Measurements from ENCODE around the gene RSRC1.
"Not testable (repeated sequence)": the region's sequence is repeated elsewhere in the genome, so short reads cannot be mapped to it uniquely, and the experiment has no call there.

Gene RSRC1

DNA sequence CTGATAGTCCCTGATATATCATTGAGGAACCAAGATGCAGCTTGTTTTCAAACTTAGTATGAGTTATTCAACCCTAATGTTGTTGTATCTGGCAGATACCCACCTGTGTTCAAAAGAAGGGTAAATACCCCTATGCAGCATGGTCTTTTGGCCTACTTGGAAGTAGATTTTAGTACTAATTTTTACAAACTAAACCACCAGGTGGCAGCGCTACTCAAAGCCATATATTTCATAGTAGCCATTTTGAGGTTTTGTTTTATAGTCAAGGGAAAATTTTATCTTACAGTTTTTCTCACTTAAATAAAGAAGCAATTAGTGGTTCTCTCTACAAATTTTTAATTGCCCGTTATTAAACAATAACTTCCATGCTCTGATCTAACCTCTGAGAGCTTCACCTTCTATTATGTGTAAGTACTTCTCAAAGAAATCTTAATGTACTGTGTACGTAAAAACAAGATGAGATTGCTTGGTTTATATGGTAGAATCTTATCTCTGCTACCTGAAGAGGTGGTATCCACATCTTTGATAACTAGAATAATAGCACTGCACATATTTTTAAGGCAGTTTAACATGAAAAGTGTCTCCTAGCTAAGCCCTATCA lies 429.6 kb downstream of the RSRC1 start:
- no peak overlapping the region for H2BK12ac ChIP-seq (ENCODE audit: low read length)
- no peaks in the 10 kb centered on the region for H3K4me1 ChIP-seq (ENCODE audit: control insufficient read depth in 2 of 2, insufficient read depth in 1 of 2, low read depth in 1 of 2, low read length in 2 of 2)
- H2BK15ac ChIP-seq (ENCODE audit: low read length), result no peak overlapping the region
- H2AK5ac ChIP-seq (ENCODE audit: low read depth, low read length), result no peak overlapping the region
- H3K27me3 ChIP-seq (ENCODE audit: control insufficient read depth in 3 of 3, insufficient read depth in 3 of 3, low read depth in 1 of 3, low read length in 3 of 3), result no peaks in the 10 kb centered on the region
- no peak overlapping the region for H3K4me2 ChIP-seq (ENCODE audit: insufficient read depth, low read length, poor library complexity, severe bottlenecking)
- no CpG with 5 or more reads among the region's 3 CpGs for WGBS, 2 donors (ENCODE audit: extremely low coverage in 2 of 2, insufficient read length in 2 of 2, insufficient replicate concordance in 1 of 2)
- H3K14ac ChIP-seq (ENCODE audit: low read length), result no peak overlapping the region
- no peak overlapping the region for H4K91ac ChIP-seq (ENCODE audit: low read depth, low read length, poor library complexity)
- H4K8ac ChIP-seq (ENCODE audit: low read depth, low read length), result no peak overlapping the region
- peak overlapping the region; percentile 69 for H2AFZ ChIP-seq (ENCODE audit: low read length)
- DNase-seq (ENCODE audit: low spot score), result peak; percentile 6
- no peak overlapping the region for H3K23ac ChIP-seq (ENCODE audit: low read depth, low read length, poor library complexity)
- peaks cover 0 to 6% of the 10 kb centered on the region in 2 donors for H3K36me3 ChIP-seq (replicated peaks in 1 of 2; ENCODE audit: control insufficient read depth in 2 of 2, insufficient read depth in 2 of 2, low read length in 2 of 2)
- H3K79me1 ChIP-seq (ENCODE audit: low read depth, low read length), result no peaks in the 10 kb centered on the region
- no peak overlapping the region for H3K4me3 ChIP-seq (ENCODE audit: low read length in 2 of 2)
- H2BK120ac ChIP-seq (ENCODE audit: low read depth, low read length), result no peak overlapping the region
- no peaks in the 10 kb centered on the region for H3K9me3 ChIP-seq (replicated peaks in 1 of 2; ENCODE audit: control insufficient read depth in 2 of 2, insufficient read depth in 1 of 2, low read depth in 1 of 2, low read length in 2 of 2)
- no peak overlapping the region for H3K4ac ChIP-seq (ENCODE audit: low read length)
- no peak overlapping the region for H3K9ac ChIP-seq (ENCODE audit: low read depth, low read length, poor library complexity)
- H3K18ac ChIP-seq (ENCODE audit: low read length), result no peak overlapping the region
- H3K27ac ChIP-seq (replicated peaks; ENCODE audit: low read length), result no peak overlapping the region
- no peak overlapping the region for H2BK5ac ChIP-seq (ENCODE audit: low read length)

DNA sequence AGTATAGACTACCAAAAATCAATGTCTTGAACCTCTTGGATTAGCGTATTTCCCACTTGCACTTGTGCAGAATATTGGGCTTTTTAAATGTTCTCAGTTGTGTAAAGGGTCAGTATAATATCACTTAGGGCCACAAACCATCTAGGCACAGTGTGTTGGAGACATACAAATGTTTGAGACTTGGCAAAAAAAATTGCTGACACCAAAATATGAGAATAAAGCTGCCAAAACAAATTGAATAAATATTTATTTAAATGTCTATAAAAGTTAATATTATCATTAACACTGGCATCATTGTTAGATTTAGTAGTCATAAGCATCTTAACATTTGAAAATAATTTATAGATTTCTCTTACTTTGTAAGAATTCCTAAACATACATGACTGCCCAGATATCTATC lies 430.2 kb downstream of the RSRC1 start:
- H4K91ac ChIP-seq (ENCODE audit: low read depth, low read length, poor library complexity), result no peak overlapping the region
- no peak overlapping the region for H3K9ac ChIP-seq (ENCODE audit: low read depth, low read length, poor library complexity)
- H3K4me2 ChIP-seq (ENCODE audit: insufficient read depth, low read length, poor library complexity, severe bottlenecking), result no peak overlapping the region
- no peak overlapping the region for H3K4me3 ChIP-seq (ENCODE audit: low read length in 2 of 2)
- no peak overlapping the region for H3K27ac ChIP-seq (replicated peaks; ENCODE audit: low read length)
- no peak overlapping the region for H3K4ac ChIP-seq (ENCODE audit: low read length)
- no peak overlapping the region for H3K14ac ChIP-seq (ENCODE audit: low read length)
- no peaks in the 10 kb centered on the region for H3K9me3 ChIP-seq (replicated peaks in 1 of 2; ENCODE audit: control insufficient read depth in 2 of 2, insufficient read depth in 1 of 2, low read depth in 1 of 2, low read length in 2 of 2)
- no peak for DNase-seq (ENCODE audit: low spot score)
- no peaks in the 10 kb centered on the region for H3K27me3 ChIP-seq (ENCODE audit: control insufficient read depth in 3 of 3, insufficient read depth in 3 of 3, low read depth in 1 of 3, low read length in 3 of 3)
- no peak overlapping the region for H3K23ac ChIP-seq (ENCODE audit: low read depth, low read length, poor library complexity)
- H3K18ac ChIP-seq (ENCODE audit: low read length), result no peak overlapping the region
- H4K8ac ChIP-seq (ENCODE audit: low read depth, low read length), result no peak overlapping the region
- no peak overlapping the region for H2AK5ac ChIP-seq (ENCODE audit: low read depth, low read length)
- no peak overlapping the region for H2BK15ac ChIP-seq (ENCODE audit: low read length)
- H2BK5ac ChIP-seq (ENCODE audit: low read length), result no peak overlapping the region
- no peak overlapping the region for H2BK12ac ChIP-seq (ENCODE audit: low read length)
- H3K4me1 ChIP-seq (ENCODE audit: control insufficient read depth in 2 of 2, insufficient read depth in 1 of 2, low read depth in 1 of 2, low read length in 2 of 2), result no peaks in the 10 kb centered on the region
- peak overlapping the region; percentile 69 for H2AFZ ChIP-seq (ENCODE audit: low read length)
- WGBS, 2 donors (ENCODE audit: extremely low coverage in 2 of 2, insufficient read length in 2 of 2, insufficient replicate concordance in 1 of 2), result no CpG with 5 or more reads among the region's 1 CpG
- H3K36me3 ChIP-seq (replicated peaks in 1 of 2; ENCODE audit: control insufficient read depth in 2 of 2, insufficient read depth in 2 of 2, low read length in 2 of 2), result peaks cover 0 to 6% of the 10 kb centered on the region in 2 donors
- H2BK120ac ChIP-seq (ENCODE audit: low read depth, low read length), result no peak overlapping the region
- no peaks in the 10 kb centered on the region for H3K79me1 ChIP-seq (ENCODE audit: low read depth, low read length)

DNA sequence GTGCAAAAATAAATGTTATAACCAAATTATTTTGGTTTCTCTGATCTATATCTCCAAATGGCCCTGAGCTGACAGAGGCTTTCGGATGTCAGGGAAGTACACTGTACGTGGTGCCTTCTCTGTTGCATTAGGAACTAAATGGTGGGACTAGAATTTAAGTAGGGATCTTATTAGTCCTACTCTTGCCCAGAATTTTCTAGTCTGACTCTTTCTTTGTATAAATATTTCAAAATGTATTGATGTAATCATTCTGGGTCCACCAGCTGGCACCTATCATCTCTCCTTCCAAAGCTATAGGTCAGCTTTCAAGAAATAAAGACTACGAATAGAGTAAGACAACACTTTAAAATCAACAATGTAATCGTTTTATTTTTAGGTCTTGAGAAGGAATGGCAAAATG lies 438.8 kb downstream of the RSRC1 start:
- H3K27me3 ChIP-seq (ENCODE audit: control insufficient read depth in 3 of 3, insufficient read depth in 3 of 3, low read depth in 1 of 3, low read length in 3 of 3), result no peaks in the 10 kb centered on the region
- no peak overlapping the region for H3K23ac ChIP-seq (ENCODE audit: low read depth, low read length, poor library complexity)
- no peak overlapping the region for H3K4me2 ChIP-seq (ENCODE audit: insufficient read depth, low read length, poor library complexity, severe bottlenecking)
- no peak overlapping the region for H2BK15ac ChIP-seq (ENCODE audit: low read length)
- H2AFZ ChIP-seq (ENCODE audit: low read length), result no peak overlapping the region
- DNase-seq (ENCODE audit: low spot score), result no peak
- no peak overlapping the region for H4K91ac ChIP-seq (ENCODE audit: low read depth, low read length, poor library complexity)
- no peak overlapping the region for H3K4me3 ChIP-seq (ENCODE audit: low read length in 2 of 2)
- H2AK5ac ChIP-seq (ENCODE audit: low read depth, low read length), result no peak overlapping the region
- H3K14ac ChIP-seq (ENCODE audit: low read length), result no peak overlapping the region
- H3K27ac ChIP-seq (replicated peaks; ENCODE audit: low read length), result no peak overlapping the region
- no peak overlapping the region for H4K8ac ChIP-seq (ENCODE audit: low read depth, low read length)
- WGBS, 2 donors (ENCODE audit: extremely low coverage in 2 of 2, insufficient read length in 2 of 2, insufficient replicate concordance in 1 of 2), result no CpG with 5 or more reads among the region's 4 CpGs
- peaks cover 0 to 6% of the 10 kb centered on the region in 2 donors for H3K36me3 ChIP-seq (replicated peaks in 1 of 2; ENCODE audit: control insufficient read depth in 2 of 2, insufficient read depth in 2 of 2, low read length in 2 of 2)
- H3K9ac ChIP-seq (ENCODE audit: low read depth, low read length, poor library complexity), result no peak overlapping the region
- H3K9me3 ChIP-seq (replicated peaks in 1 of 2; ENCODE audit: control insufficient read depth in 2 of 2, insufficient read depth in 1 of 2, low read depth in 1 of 2, low read length in 2 of 2), result no peaks in the 10 kb centered on the region
- no peak overlapping the region for H2BK12ac ChIP-seq (ENCODE audit: low read length)
- H3K18ac ChIP-seq (ENCODE audit: low read length), result no peak overlapping the region
- no peak overlapping the region for H2BK5ac ChIP-seq (ENCODE audit: low read length)
- no peaks in the 10 kb centered on the region for H3K79me1 ChIP-seq (ENCODE audit: low read depth, low read length)
- no peaks in the 10 kb centered on the region for H3K4me1 ChIP-seq (ENCODE audit: control insufficient read depth in 2 of 2, insufficient read depth in 1 of 2, low read depth in 1 of 2, low read length in 2 of 2)
- H3K4ac ChIP-seq (ENCODE audit: low read length), result no peak overlapping the region
- no peak overlapping the region for H2BK120ac ChIP-seq (ENCODE audit: low read depth, low read length)

DNA sequence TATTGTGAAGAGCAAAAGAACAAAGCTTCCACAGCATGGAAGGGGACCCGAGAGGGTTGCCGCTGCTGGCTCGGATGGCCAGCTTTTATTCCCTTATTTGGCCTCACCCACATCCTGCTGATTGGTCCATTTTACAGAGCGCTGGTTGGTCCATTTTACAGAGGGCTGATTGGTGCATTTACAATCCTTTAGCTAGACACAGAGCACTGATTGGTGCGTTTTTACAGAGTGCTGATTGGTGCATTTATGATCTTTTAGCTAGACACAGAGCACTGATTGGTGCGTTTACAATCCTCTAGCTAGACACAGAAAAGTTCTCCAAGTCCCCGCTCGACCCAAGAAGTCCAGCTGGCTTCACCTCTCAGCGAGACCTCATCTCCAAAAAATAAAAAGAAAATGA lies 440.0 kb downstream of the RSRC1 start:
- not testable (repeated sequence) for H3K23ac ChIP-seq (ENCODE audit: low read depth, low read length, poor library complexity); H2BK15ac ChIP-seq (ENCODE audit: low read length); H2AFZ ChIP-seq (ENCODE audit: low read length); H3K9ac ChIP-seq (ENCODE audit: low read depth, low read length, poor library complexity); H3K27ac ChIP-seq (replicated peaks; ENCODE audit: low read length); H3K27me3 ChIP-seq (ENCODE audit: control insufficient read depth in 3 of 3, insufficient read depth in 3 of 3, low read depth in 1 of 3, low read length in 3 of 3); H4K8ac ChIP-seq (ENCODE audit: low read depth, low read length); H3K18ac ChIP-seq (ENCODE audit: low read length); H3K9me3 ChIP-seq (replicated peaks in 1 of 2; ENCODE audit: control insufficient read depth in 2 of 2, insufficient read depth in 1 of 2, low read depth in 1 of 2, low read length in 2 of 2); DNase-seq (ENCODE audit: low spot score); H3K79me1 ChIP-seq (ENCODE audit: low read depth, low read length); H2BK120ac ChIP-seq (ENCODE audit: low read depth, low read length); H3K36me3 ChIP-seq (replicated peaks in 1 of 2; ENCODE audit: control insufficient read depth in 2 of 2, insufficient read depth in 2 of 2, low read length in 2 of 2); H3K4me3 ChIP-seq (ENCODE audit: low read length in 2 of 2); H2BK12ac ChIP-seq (ENCODE audit: low read length); H3K4me1 ChIP-seq (ENCODE audit: control insufficient read depth in 2 of 2, insufficient read depth in 1 of 2, low read depth in 1 of 2, low read length in 2 of 2); H2BK5ac ChIP-seq (ENCODE audit: low read length); H2AK5ac ChIP-seq (ENCODE audit: low read depth, low read length); H3K4ac ChIP-seq (ENCODE audit: low read length); H3K4me2 ChIP-seq (ENCODE audit: insufficient read depth, low read length, poor library complexity, severe bottlenecking); H4K91ac ChIP-seq (ENCODE audit: low read depth, low read length, poor library complexity); H3K14ac ChIP-seq (ENCODE audit: low read length)
- WGBS, 2 donors (ENCODE audit: extremely low coverage in 2 of 2, insufficient read length in 2 of 2, insufficient replicate concordance in 1 of 2), result no CpG with 5 or more reads among the region's 9 CpGs

All from neuronal stem cell (in vitro differentiated cells).